T-helper 2 cell (primary cell): ENCODE data around the gene MYOZ3.

ENCODE experiments used
- DNase-seq, 5 experiments: peaks; one replicate each; pipeline versions ENCODE4 v3.0.0 to v3.0.0-alpha.2; 2012 to 2022

The MYOZ3 gene

GRCh38 chr5:150644058-150644457 is 17.0 kb upstream of the MYOZ3 start:
- DNase-seq = no peak

GRCh38 chr5:150644514-150644913 is 16.5 kb upstream of the MYOZ3 start:
- no peak for DNase-seq

GRCh38 chr5:150645070-150645700 is 15.9 kb upstream of the MYOZ3 start:
- no peak for DNase-seq

- no peak for DNase-seq
Measured at GRCh38 chr5:150647275-150648251, 13.5 kb upstream of the MYOZ3 start.

- no peak for DNase-seq
Measured at GRCh38 chr5:150648294-150649107, 12.6 kb upstream of the MYOZ3 start.

- DNase-seq = no peak
Measured at GRCh38 chr5:150649108-150650020, 11.7 kb upstream of the MYOZ3 start.

GRCh38 chr5:150650021-150651006 is 10.7 kb upstream of the MYOZ3 start:
- no peak for DNase-seq

- no peak for DNase-seq
Measured at GRCh38 chr5:150651382-150651781, 9.7 kb upstream of the MYOZ3 start.

- DNase-seq = no peak
Measured at GRCh38 chr5:150651924-150652671, 9.0 kb upstream of the MYOZ3 start.

- DNase-seq = no peak
Measured at GRCh38 chr5:150653145-150653761, 7.8 kb upstream of the MYOZ3 start.

- peak in 1 of 5 experiments; percentile 58 for DNase-seq
Measured at GRCh38 chr5:150653762-150654556, 7.1 kb upstream of the MYOZ3 start.

GRCh38 chr5:150655221-150655620 is 5.8 kb upstream of the MYOZ3 start:
- DNase-seq = no peak

- peak; percentile 45 to 82 (median 73) for DNase-seq
Measured at GRCh38 chr5:150656191-150657132, 4.6 kb upstream of the MYOZ3 start.

- DNase-seq = no peak
Measured at GRCh38 chr5:150658121-150658520, 2.9 kb upstream of the MYOZ3 start.

GRCh38 chr5:150658699-150659265 is 2.3 kb upstream of the MYOZ3 start:
- no peak for DNase-seq

- no peak for DNase-seq
Measured at GRCh38 chr5:150659360-150660107, 1.5 kb upstream of the MYOZ3 start.
